ENCODE results near the gene POFUT2. TPM values are rescaled to one million over a fixed set of nuclear protein-coding genes. Genes with fewer than 3 reads are reported as not detected.

POFUT2 gene
- total and polyA plus RNA-seq, 2 donors from 2014 or later, result 18.3 to 30.2 TPM

- no peak for TF ChIP-seq CTCF (IDR thresholded peaks at IDR 0.05; ENCODE audit: borderline replicate concordance, extremely low read depth, insufficient read depth)
- FAIRE-seq (no peak), DNase-seq (peak in 2 of 5 donors; percentile 22 to 49)
- no peak overlapping the region for H3K9ac ChIP-seq (ENCODE audit: low read length in 3 of 3)
- no peaks in the 10 kb centered on the region for H3K27me3 ChIP-seq (ENCODE audit: control insufficient read depth, insufficient read depth, low read length)
- peaks cover 5 to 58% (median 44%) of the 10 kb centered on the region in 3 donors for H3K36me3 ChIP-seq (ENCODE audit: control insufficient read depth in 2 of 3, insufficient read depth in 3 of 3, low read length in 3 of 3)
- intact Hi-C loops (cut with DNase I), result no loop called here
- no peaks in the 10 kb centered on the region for H3K4me1 ChIP-seq (ENCODE audit: control insufficient read depth in 2 of 3, insufficient read depth in 2 of 3, low read depth in 1 of 3, low read length in 3 of 3)
- no peak overlapping the region for H3K4me3 ChIP-seq (ENCODE audit: low read length in 3 of 3)
- no peak overlapping the region for H3K27ac ChIP-seq (ENCODE audit: low read depth in 2 of 2, low read length in 2 of 2)
- H3K9me3 ChIP-seq (ENCODE audit: control insufficient read depth in 2 of 3, insufficient read depth in 1 of 3, low read length in 3 of 3), result no peaks in the 10 kb centered on the region
Observed at GRCh38 chr21:45280178-45280821, 7.4 kb downstream of the POFUT2 start.

DNA sequence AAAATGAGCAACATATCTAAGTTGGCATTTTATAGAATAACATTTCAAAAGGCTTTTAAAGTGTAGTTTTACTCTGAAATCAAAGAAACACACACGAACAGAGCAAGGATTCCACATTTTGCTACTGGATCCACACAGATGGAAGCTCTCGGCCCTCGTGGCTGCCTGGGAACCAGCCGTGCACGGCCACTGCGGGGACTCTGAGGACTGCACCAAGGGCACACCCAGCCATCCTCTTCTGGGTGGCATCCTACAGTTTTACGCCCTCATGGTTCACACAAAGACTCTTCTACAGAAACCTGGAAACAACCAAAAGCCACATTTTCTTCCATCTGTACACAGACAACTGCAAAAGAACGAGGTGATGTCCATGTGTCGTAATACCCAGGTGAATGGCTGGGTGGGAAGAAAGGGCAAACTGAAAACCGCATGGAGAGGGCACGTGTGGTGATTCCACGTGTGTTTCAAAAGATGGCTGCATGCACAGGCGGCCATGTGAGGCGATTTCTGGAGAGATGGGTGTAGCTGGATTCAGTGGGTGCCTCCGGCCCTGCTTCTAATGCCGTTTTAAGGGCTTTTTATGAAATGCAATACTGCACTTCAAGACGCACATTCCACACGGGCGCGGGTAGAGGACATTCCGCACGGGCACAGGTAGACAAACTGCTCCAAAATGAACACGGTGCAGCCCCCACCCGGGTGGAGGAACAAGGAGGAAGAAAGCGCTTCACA lies 8.1 kb downstream of the POFUT2 start:
- no peaks in the 10 kb centered on the region for H3K27me3 ChIP-seq (ENCODE audit: control insufficient read depth, insufficient read depth, low read length)
- intact Hi-C loops (cut with DNase I), result no loop called here
- TF ChIP-seq CTCF (IDR thresholded peaks at IDR 0.05; ENCODE audit: borderline replicate concordance, extremely low read depth, insufficient read depth), result no peak

DNA sequence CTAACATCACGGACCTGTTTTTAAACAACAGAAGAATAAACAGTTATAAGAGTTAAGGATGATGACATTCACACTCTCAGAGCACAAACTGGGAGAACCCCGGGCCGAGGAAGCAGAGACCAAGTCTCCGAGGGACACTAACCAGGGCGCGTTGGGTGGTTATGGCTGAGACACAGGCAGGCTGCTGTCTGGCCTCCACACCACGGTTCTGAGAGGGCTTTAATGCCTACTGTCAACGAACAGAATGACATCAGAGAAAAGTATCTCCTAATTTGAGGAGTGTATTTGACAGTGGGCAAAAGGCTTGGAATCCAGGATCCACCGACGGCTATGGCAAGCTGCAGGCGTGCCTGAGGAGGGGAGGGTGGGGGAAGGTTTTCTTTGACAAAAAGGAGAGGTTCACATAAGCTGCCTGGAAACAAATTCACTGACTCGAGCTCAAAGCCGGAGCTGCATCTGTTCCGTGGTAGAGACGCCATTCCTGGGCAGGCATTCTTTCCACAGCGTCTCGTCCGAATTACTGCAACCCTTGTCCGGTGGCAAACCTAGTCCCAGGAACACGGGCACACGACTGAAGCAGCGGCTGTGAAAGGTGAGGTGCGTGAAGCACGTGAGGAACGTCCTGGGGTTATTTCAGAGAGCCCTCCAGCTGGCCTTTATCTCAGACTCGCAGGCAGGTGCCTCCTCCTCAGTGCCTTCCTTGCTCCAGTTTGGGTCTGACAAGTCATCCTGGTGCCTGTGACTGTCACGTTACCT lies 9.4 kb downstream of the POFUT2 start:
- FAIRE-seq (no peak), DNase-seq (peak in 2 of 5 donors; percentile 10 to 43)
- no peaks in the 10 kb centered on the region for H3K27me3 ChIP-seq (ENCODE audit: control insufficient read depth, insufficient read depth, low read length)
- H3K27ac ChIP-seq (ENCODE audit: low read depth in 2 of 2, low read length in 2 of 2), result no peak overlapping the region
- H3K36me3 ChIP-seq (ENCODE audit: control insufficient read depth in 2 of 3, insufficient read depth in 3 of 3, low read length in 3 of 3), result peaks cover 8 to 51% (median 41%) of the 10 kb centered on the region in 3 donors
- H3K4me3 ChIP-seq (ENCODE audit: low read length in 3 of 3), result no peak overlapping the region
- intact Hi-C loops (cut with DNase I), result no loop called here
- H3K4me1 ChIP-seq (ENCODE audit: control insufficient read depth in 2 of 3, insufficient read depth in 2 of 3, low read depth in 1 of 3, low read length in 3 of 3), result no peaks in the 10 kb centered on the region
- H3K9me3 ChIP-seq (ENCODE audit: control insufficient read depth in 2 of 3, insufficient read depth in 1 of 3, low read length in 3 of 3), result peaks cover 0 to 1% (median 0%) of the 10 kb centered on the region in 3 donors
- no peak for TF ChIP-seq CTCF (IDR thresholded peaks at IDR 0.05; ENCODE audit: borderline replicate concordance, extremely low read depth, insufficient read depth)
- H3K9ac ChIP-seq (ENCODE audit: low read length in 3 of 3), result no peak overlapping the region

More for the DNA sequence above, 8.1 kb downstream of the POFUT2 start:
- Histone ChIP-seq H3K9me3 (ENCODE audit: control insufficient read depth in 2 of 3, insufficient read depth in 1 of 3, low read length in 3 of 3) (no peaks in the 10 kb centered on the region), H3K9ac (ENCODE audit: low read length in 3 of 3) (no peak overlapping the region), H3K4me1 (ENCODE audit: control insufficient read depth in 2 of 3, insufficient read depth in 2 of 3, low read depth in 1 of 3, low read length in 3 of 3) (no peaks in the 10 kb centered on the region), H3K4me3 (ENCODE audit: low read length in 3 of 3) (no peak overlapping the region), H3K27ac (ENCODE audit: low read depth in 2 of 2, low read length in 2 of 2) (no peak overlapping the region), H3K36me3 (ENCODE audit: control insufficient read depth in 2 of 3, insufficient read depth in 3 of 3, low read length in 3 of 3) (peaks cover 5 to 57% (median 43%) of the 10 kb centered on the region in 3 donors)
- peak in 2 of 5 donors; percentile 22 to 48 for DNase-seq
- FAIRE-seq, result no peak
